Muscle layer of duodenum (tissue), 2 donors: ENCODE data around the gene FOXP1.
A peak's percentile ranks its signal among the peaks of the same experiment; 100 is the strongest.

Experiments used
- H3K27ac ChIP-seq: one replicate; pipeline ENCODE4 v1.7.0; 2013; ENCODE audit warnings: mild to moderate bottlenecking, low read length
- H3K27me3 ChIP-seq: one replicate; pipeline ENCODE4 v1.7.0; 2013; ENCODE audit warnings: low read depth, mild to moderate bottlenecking, control low read depth, low read length
- H3K36me3 ChIP-seq, 2 donors: one replicate each; pipeline ENCODE4 v1.7.0; 2013; ENCODE audit warnings: low read length in 2 of 2, control low read depth in 1 of 2, mild to moderate bottlenecking in 1 of 2; ENCODE audit not compliant: insufficient read depth in 2 of 2, control insufficient read depth in 1 of 2
- H3K4me1 ChIP-seq, 2 donors: one replicate each; pipeline ENCODE4 v1.7.0; 2013; ENCODE audit warnings: low read length in 2 of 2, mild to moderate bottlenecking in 2 of 2, control low read depth in 1 of 2, moderate library complexity in 1 of 2; ENCODE audit not compliant: insufficient read depth in 2 of 2, control insufficient read depth in 1 of 2
- H3K4me3 ChIP-seq, 2 donors: one replicate each; pipeline ENCODE4 v1.7.0; 2013; ENCODE audit warnings: low read length in 2 of 2, low read depth in 1 of 2, mild to moderate bottlenecking in 1 of 2
- H3K9me3 ChIP-seq, 2 donors: one replicate each; pipeline ENCODE4 v1.7.0; 2013; ENCODE audit warnings: low read length in 2 of 2, control low read depth in 1 of 2, mild to moderate bottlenecking in 1 of 2; ENCODE audit not compliant: control insufficient read depth in 1 of 2
- donor health status: healthy.

The FOXP1 gene

DNA sequence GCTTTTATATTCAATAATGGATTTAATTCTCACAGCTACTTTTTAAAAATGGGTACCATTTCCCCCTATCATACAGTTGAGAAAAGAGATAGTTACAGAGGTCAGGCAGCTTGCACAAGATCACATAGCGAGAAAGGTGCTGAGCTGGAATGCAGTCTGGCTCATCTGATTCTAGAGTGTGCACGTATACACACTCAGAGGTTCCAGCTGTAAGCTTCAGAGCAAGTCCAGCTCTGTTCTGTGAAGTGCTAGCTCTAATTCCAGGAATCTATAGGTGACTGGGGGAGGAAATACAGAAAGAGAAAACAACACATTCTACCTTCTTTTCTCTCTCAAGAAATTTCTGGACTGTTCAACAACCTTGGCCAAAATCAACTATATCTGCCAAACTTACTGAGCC lies 318.7 kb downstream of the FOXP1 start:
- H3K4me3 ChIP-seq, result no peak overlapping the region
- no peak overlapping the region for H3K27ac ChIP-seq
- no peaks in the 10 kb centered on the region for H3K4me1 ChIP-seq
- no peaks in the 10 kb centered on the region for H3K27me3 ChIP-seq
- H3K36me3 ChIP-seq, result no peaks in the 10 kb centered on the region
- no peaks in the 10 kb centered on the region for H3K9me3 ChIP-seq

DNA sequence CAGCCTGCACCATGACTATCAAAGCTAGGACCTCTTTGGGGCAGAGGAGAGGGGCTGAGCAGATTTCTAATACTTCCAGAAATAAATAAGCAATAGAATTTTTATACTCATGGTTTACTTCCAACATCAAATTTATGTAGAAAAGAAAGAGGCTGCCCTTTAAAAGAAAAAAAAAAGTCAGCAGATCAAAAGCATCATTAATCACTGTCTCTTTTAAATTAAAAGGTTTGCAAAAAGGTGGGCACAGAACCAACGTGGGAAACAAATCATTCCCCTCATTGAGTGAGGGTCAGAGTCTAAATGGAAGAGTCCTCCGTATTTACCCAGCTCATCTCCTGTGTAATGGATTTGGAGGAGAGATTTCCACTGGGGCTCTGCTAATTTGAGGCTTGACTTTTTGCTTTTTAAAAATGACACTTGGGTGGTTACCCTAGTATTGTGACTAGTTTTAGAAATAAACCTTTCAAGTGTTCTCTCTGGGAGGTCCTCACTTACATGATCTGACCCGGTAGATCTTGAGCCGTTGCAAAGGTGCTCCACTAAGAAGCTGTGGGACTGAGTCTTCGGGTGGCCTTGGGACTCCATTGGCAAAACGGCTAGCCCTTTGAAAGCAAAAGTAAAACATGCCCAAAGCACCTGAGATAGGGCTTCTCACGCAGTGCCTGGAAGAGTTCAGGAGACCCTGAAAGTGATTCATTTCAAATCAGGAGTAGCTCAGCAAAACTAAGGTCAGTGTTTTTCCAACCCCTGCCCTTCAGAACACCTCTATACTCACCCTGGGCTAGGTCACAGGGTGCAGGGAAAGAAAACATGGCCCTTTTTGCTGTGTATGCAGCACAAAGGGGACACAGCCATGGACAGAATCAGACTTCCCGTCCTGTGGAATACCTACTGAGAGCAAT lies 320.9 kb downstream of the FOXP1 start:
- Histone ChIP-seq H3K27ac (peak overlapping the region; percentile 19), H3K27me3 (no peaks in the 10 kb centered on the region), H3K36me3 (no peaks in the 10 kb centered on the region), H3K9me3 (no peaks in the 10 kb centered on the region), H3K4me3 (peak overlapping the region in 1 of 2 donors; percentile 7), H3K4me1 (peaks cover 0 to 3% of the 10 kb centered on the region in 2 donors)

DNA sequence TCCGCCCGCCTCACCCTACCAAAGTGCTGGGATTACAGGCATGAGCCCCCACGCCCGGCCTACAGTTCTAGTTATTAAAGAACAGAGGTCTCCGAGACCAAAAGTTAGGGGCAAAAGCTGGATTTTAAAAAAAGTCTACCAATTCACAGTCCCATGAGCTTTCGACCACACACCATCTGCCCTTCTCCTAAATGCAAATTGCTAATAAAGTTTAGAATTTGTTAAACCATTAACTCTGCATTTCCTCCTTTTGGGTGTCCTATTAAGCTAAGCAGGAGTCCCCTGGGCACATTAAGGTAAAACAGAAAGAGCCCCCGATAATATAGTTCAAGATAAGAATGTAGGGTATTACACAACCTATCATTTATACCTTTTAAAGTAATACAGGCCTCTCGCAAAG lies 322.7 kb downstream of the FOXP1 start:
- Histone ChIP-seq H3K4me3 (no peak overlapping the region), H3K4me1 (peaks cover 0 to 3% of the 10 kb centered on the region in 2 donors), H3K27ac (no peak overlapping the region), H3K27me3 (no peaks in the 10 kb centered on the region), H3K9me3 (no peaks in the 10 kb centered on the region), H3K36me3 (no peaks in the 10 kb centered on the region)

DNA sequence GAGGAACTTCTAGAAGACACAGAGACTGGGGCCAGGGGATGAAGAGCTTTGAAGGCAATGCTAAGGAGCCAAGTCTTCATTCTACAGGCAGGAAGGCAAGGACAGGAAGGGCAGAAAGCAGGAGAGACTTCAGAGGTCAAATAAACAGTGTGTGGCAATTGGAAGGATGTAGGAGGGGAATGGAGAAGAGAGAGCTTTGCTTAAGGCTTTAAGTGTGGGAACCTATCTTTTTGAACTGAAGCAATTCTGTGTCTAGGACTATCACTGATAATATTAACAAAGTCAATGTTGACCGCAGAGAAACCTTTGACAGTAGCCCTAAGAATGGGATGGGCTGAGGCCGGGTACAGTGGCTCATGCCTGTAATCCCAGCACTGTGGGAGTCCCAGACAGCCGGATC lies 325.0 kb downstream of the FOXP1 start:
- Histone ChIP-seq H3K9me3 (no peaks in the 10 kb centered on the region), H3K36me3 (no peaks in the 10 kb centered on the region), H3K4me3 (no peak overlapping the region), H3K4me1 (peaks cover 3 to 4% of the 10 kb centered on the region in 2 donors), H3K27me3 (no peaks in the 10 kb centered on the region), H3K27ac (peak overlapping the region; percentile 0)

DNA sequence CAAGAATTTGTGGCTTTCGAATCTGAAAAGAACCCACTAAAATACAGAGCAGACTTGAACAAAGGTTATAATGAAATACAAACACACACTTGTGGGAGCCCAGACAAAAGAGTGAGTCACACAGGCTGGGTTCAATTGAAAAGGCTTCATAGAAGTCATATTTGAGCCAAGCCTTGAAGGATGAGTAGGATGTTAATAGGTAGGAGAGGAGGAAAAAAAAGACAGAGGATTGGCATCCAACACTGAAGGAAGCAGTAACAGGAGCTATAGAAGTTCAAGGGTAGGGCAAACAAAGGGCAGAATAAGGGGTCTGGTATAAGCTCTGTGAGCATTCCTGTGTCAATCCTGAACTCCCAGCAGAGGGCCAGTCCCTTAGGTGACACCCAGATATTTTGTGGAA lies 325.4 kb downstream of the FOXP1 start:
- Histone ChIP-seq H3K36me3 (no peaks in the 10 kb centered on the region), H3K27ac (peak overlapping the region; percentile 0), H3K9me3 (no peaks in the 10 kb centered on the region), H3K4me1 (peaks cover 3 to 4% of the 10 kb centered on the region in 2 donors), H3K4me3 (no peak overlapping the region), H3K27me3 (no peaks in the 10 kb centered on the region)

DNA sequence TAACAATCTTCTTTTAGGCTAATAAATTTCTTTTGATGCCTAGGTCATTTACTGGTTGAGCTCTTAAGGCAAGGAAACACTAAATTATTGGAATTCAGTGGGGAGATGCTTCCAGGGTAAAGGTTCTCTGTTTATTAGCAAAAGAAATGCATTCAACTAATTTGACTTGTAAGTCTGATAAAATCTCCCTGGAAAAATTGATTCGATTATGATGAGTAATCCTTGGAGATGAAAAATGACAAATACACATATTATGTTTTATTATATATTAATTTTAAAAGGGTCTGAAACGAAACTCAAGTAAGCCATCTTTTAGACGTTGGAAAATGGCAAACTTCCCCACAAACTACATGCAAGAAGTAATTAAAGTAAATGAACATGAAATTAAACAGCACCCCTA lies 328.0 kb downstream of the FOXP1 start:
- H3K4me3 ChIP-seq, result no peak overlapping the region
- no peak overlapping the region for H3K27ac ChIP-seq
- H3K36me3 ChIP-seq, result no peaks in the 10 kb centered on the region
- no peaks in the 10 kb centered on the region for H3K9me3 ChIP-seq
- H3K4me1 ChIP-seq, result peaks cover 3 to 4% of the 10 kb centered on the region in 2 donors
- no peaks in the 10 kb centered on the region for H3K27me3 ChIP-seq

DNA sequence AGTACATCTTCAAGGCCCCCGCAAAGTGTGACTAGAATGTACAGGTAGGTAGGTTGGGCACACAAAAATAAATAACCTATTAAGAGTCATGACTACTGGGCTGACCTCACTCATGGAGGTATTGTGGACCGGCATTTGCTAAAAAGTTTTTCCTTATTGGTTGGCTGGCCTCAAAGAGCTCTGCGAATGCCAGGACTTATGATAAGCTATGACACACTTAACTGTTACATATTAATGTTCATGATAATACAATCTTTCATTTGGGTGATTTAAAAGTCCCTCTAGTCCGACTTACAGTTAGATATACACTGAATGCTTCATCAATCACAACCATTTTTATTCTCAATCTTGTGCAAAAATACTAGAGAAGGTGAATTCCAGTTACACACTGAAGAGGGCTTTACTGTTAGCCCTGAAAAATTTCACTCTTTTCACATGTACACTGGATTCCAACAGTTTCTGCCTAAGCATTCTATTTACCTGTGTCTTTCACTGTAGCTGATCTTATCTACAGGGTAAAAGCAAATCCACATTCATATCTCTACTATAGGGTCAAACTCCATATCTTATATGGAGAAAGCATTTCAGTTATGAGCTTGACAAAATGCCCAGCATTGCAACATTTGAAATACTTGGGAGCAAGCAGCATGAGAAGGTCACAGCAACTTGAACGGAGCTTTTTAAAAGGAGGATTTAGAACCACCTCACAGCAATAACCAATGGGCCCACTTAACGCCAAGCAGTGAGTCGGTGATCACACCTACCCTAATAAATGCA lies 329.1 kb downstream of the FOXP1 start:
- no peaks in the 10 kb centered on the region for H3K36me3 ChIP-seq
- no peaks in the 10 kb centered on the region for H3K27me3 ChIP-seq
- peaks cover 3 to 5% of the 10 kb centered on the region in 2 donors for H3K4me1 ChIP-seq
- H3K4me3 ChIP-seq, result peak overlapping the region in 1 of 2 donors; percentile 16
- H3K27ac ChIP-seq, result peak overlapping the region; percentile 53
- no peaks in the 10 kb centered on the region for H3K9me3 ChIP-seq

DNA sequence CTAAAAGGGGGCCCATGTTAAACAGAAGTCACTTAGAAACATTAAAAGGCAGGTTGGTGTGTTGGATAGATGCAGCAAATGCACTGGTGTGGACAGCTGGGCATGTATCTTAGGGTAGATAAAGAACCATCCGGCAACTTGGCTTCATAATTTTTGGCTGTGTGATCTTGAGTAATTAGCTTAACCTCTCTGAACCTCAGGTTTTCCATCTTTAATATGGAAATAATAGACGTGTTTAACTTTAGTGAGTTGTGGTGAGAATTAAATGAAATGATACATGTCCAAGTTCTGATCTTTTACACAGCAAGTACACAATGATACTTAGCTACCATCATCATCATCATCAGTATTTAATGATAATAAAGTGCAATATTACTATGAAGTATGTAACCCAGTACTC lies 330.4 kb downstream of the FOXP1 start:
- H3K36me3 ChIP-seq, result no peaks in the 10 kb centered on the region
- no peaks in the 10 kb centered on the region for H3K9me3 ChIP-seq
- H3K4me3 ChIP-seq, result no peak overlapping the region
- H3K27ac ChIP-seq, result no peak overlapping the region
- H3K27me3 ChIP-seq, result no peaks in the 10 kb centered on the region
- peaks cover 7 to 9% of the 10 kb centered on the region in 2 donors for H3K4me1 ChIP-seq

DNA sequence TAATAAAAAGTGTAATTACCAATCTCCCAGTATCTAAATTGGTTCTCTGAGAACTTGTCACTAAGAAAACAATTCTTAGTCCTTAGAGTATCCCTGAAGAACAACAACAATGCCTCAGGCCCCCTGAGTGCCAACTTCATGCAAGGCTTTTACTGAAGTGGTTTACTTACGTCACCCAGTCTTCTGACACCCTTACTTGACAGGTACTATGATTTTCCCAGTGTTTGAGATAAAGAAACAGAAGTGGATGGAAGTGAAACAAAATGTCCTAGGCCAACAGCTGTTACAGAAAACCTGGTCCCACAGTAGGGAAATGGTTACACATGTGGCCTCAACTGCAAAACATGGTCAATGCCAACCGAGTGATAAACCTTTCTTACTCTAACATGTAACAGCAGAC lies 331.1 kb downstream of the FOXP1 start:
- Histone ChIP-seq H3K4me1 (peaks cover 4 to 11% of the 10 kb centered on the region in 2 donors), H3K9me3 (no peaks in the 10 kb centered on the region), H3K27me3 (no peaks in the 10 kb centered on the region), H3K36me3 (no peaks in the 10 kb centered on the region), H3K27ac (no peak overlapping the region), H3K4me3 (no peak overlapping the region)

DNA sequence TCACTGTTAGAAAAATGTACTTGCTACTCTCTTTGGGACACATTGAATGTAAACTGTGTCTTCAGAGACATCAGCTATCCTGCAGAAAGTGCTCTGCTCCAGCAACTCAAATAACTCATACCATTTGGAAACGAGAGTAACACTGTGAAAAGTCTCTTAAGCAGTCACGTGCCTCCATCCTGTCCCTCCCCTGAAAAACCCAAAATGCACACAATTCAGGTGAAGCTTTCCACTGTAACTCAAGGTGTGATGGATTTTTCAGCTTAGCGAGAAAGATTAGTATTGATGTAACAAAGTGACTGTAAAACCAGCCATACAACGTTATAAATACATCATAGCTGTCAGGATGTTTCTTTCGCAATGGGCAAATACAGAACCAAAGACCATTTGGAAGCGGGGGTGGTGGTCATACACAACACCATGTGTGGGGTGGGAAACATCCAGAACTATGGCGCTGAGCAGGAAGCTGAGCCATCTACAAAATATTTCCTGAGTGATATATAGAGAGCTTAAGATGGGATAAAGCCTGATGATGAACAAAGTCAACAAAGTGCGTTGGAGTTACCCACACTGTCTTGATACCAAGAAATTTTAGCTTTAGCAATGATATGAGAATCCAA lies 332.3 kb downstream of the FOXP1 start:
- no peaks in the 10 kb centered on the region for H3K36me3 ChIP-seq
- H3K4me3 ChIP-seq, result no peak overlapping the region
- H3K4me1 ChIP-seq, result peaks cover 4 to 20% of the 10 kb centered on the region in 2 donors
- H3K9me3 ChIP-seq, result no peaks in the 10 kb centered on the region
- H3K27ac ChIP-seq, result no peak overlapping the region
- H3K27me3 ChIP-seq, result no peaks in the 10 kb centered on the region

DNA sequence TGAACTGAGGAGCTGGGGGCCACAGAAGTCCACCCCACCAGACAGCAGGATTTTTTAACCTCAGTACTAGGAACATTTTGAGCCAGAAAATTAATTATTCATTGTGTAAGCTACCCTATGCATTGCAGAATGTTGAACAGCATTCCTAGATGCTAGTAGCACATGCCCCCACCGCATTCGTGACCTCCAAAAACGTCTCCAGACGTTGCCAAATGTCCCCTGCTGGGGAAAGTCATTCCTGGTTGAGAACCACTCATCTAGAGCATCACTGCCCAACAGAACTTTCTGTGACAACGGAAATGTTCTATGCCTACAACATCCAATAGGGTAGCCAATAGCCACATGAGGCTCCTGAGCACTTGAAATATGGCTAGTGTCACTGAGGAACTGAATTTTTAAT lies 333.5 kb downstream of the FOXP1 start:
- peaks cover 4 to 20% of the 10 kb centered on the region in 2 donors for H3K4me1 ChIP-seq

More for the DNA sequence above, 333.5 kb downstream of the FOXP1 start:
- no peak overlapping the region for H3K4me3 ChIP-seq
- no peaks in the 10 kb centered on the region for H3K9me3 ChIP-seq
- no peaks in the 10 kb centered on the region for H3K27me3 ChIP-seq
- no peaks in the 10 kb centered on the region for H3K36me3 ChIP-seq
- no peak overlapping the region for H3K27ac ChIP-seq
